GM12874 (cell line): ENCODE results near the gene DAPK2.

Experiments used
- TF ChIP-seq, protein P1 (sequence below): IDR thresholded peaks from 2 replicates; pipeline ENCODE4 v1.5.1; 2011; ENCODE audit warnings: low read depth, mild to moderate bottlenecking, control low read depth, low read length, moderate library complexity; ENCODE audit not compliant: insufficient read depth

DAPK2 gene

DNA sequence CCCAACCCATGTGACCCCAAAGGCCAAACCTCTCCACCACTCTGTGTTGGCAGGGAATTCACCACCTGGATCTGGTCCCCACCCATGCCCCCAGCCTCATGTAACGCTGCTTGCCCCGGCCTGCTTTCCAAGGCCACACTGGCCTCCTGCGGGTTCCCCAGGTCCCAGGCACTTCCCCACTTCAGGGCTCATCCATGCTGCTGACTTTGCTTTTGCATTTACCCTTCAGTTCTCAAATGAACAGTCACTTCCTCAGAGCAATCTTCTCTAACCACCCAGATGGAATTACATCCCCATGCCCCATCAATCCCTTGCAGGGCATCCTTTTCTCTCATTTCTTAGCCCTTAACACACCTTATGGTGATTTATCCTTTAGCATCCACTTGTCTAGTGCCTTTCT is 9.2 kb downstream of the DAPK2 start:
- TF ChIP-seq, protein P1, sequence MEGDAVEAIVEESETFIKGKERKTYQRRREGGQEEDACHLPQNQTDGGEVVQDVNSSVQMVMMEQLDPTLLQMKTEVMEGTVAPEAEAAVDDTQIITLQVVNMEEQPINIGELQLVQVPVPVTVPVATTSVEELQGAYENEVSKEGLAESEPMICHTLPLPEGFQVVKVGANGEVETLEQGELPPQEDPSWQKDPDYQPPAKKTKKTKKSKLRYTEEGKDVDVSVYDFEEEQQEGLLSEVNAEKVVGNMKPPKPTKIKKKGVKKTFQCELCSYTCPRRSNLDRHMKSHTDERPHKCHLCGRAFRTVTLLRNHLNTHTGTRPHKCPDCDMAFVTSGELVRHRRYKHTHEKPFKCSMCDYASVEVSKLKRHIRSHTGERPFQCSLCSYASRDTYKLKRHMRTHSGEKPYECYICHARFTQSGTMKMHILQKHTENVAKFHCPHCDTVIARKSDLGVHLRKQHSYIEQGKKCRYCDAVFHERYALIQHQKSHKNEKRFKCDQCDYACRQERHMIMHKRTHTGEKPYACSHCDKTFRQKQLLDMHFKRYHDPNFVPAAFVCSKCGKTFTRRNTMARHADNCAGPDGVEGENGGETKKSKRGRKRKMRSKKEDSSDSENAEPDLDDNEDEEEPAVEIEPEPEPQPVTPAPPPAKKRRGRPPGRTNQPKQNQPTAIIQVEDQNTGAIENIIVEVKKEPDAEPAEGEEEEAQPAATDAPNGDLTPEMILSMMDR, result no peak

DNA sequence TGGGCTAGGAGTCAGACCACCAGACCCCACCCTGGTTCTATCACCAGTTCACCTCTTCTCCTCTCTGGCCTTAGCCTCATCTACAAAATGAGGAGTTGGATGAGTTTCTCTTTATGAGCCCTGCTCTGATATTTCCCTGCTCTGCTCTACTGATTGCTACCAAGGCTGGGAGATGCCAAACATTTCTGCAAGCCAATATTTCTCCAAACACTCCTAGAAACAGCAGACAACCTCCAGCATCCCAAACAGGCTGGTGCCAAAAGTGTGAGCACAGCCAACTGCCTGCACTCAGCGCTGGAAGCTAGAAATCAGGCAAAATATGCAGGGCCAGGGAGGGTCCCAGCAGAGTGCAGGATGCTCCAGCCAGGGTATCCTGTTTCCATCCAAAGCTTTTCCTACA is 10.8 kb downstream of the DAPK2 start:
- TF ChIP-seq, protein P1, result no peak

DNA sequence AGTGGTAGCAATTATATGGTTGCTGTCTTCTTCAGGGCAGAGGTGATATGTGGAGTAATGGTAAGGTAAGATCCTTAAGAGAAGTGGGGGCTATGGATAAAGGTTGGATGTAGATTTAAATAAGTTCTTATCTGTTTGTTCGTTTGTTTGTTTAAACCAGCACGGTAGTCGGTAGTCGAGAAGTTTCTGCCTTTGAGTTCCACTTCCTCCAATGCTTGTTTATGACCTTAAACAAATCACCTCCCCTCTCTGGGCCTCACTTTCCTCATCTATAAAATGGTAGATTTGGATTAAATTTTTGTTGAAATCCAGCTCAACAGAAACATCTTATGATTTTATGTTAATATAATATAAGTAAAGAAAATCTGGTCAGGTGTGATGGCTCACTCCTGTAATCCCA is 11.8 kb downstream of the DAPK2 start:
- TF ChIP-seq, protein P1, result no peak

DNA sequence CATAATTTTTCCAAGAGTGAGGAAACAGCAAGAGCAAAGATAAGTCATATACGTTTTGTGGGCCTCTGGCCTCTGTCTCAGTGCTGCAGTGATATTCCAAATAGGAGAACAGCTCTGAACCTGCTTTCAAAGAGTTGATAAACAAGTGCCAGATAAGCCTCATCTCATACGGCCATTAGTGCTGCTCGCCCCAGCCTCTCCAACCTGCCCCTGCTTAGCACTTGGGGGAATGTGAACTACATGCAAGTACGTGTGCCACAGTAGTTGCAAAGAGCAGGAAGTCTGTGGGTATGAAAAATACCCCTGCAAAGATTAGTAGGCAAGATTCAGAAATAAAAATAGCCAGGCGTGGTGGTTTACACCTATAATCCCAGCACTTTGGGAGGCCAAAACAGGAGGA is 14.0 kb downstream of the DAPK2 start:
- TF ChIP-seq, protein P1, result no peak

DNA sequence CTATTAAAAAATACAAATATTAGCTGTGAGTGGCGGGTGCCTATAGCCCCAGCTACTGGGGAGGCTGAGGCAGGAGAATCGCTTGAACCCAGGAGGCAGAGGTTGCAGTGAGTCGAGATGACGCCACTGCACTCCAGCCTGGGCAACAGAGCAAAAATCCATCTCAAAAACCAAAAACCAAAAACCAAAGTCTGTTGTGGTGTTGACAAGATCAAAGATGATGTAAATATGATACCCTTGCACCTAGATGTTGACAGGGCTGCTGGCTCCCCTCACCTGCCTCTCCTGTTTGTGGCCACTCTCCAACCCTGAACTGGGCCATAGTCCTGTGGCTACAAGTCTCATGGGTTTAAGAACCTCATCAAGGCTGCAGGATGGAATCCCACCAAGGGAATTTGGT is 16.2 kb downstream of the DAPK2 start:
- TF ChIP-seq, protein P1, result no peak

DNA sequence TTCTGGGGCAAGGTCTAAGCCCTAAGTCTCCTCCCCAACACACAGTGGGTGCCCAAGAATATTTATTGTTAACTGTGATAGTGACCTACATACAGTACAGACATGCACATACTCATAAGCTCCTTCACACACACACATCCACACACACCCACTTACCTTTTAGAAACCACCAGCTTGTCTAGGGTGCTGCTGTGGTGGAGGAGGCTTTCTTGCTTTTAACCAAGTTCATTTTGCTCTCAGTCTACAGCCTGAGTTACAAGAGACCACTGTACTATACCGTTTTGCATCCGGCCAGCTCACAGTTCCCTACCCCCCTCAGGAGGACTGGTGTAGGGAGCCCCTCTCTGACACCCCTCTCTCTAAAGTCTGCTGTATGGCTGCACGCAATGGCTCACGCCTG is 16.7 kb downstream of the DAPK2 start:
- TF ChIP-seq, protein P1, result no peak

DNA sequence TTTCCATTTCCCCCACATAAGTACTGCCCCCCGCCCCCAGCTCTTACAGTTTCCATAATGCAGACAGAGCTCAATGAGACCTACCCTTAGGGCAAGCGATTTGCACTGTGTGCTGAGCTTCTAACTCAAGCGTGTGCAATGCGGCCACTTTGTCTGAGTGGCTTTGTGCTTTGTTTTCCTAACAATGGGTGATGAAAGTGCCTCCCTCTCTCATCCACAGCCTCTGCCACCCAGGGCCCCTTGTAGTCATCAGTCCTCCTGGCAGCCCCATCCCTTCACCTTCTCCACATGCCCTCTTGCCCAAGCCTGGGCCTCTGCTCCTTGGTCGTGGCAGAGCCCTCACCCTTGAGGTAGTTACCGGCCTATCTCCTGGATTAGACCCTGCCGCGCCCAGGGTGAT is 17.2 kb downstream of the DAPK2 start:
- TF ChIP-seq, protein P1, result no peak

DNA sequence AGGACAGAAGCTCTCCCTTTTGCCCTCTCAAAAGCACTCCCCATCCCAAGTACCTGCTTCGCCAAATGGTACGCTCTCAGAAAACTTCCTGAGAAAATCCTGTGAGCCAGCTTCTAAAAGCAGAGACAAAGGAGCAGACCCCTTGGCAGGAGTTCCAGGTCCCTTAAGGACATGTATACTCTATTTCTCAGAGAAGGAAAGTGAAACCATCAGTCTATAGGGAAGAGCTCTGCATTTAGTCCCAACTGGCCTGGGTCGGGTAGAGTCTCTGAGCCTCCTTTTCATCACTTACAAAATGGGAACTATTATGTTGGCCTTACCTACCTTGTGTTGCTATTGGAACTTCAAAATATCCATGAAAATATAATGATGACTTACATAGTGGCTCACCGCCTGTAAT is 19.7 kb downstream of the DAPK2 start:
- TF ChIP-seq, protein P1, result no peak
